HuH-7.5 (cell line): ENCODE measurements around the gene DENND1B.
A peak's percentile ranks its signal among the peaks of the same experiment; 100 is the strongest.
"Not testable (repeated sequence)": the region's sequence is repeated elsewhere in the genome, so short reads cannot be mapped to it uniquely, and the experiment has no call there.

Experiments
- DNase-seq: peaks from one replicate; pipeline ENCODE4 v3.0.0; 2011; ENCODE audit warnings: low spot score

Gene DENND1B

DNA sequence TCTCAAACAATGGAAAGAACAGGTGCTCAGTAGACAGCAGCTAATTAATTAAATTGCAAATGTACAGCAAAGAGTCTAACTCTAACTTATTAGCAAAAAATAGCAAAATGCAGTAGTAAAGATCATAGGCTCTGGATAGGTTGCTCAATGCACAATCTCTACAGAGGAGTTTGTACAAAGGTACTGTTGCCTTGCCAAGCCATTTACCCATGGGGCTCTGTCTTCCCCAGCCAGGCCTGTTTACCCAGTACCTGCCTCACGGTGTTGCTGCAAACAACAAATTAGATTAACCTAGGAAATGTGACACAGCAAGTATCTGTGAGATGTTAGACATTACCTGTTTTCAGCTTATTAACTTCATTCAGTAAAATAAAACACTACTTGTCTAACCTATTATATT is 222.0 kb downstream of the DENND1B start:
- DNase-seq, result peak; percentile 4

GRCh38 chr1:197546989-197547388 is 228.3 kb downstream of the DENND1B start:
- DNase-seq, result no peak

GRCh38 chr1:197544553-197544952 is 230.7 kb downstream of the DENND1B start:
- DNase-seq, result no peak

DNA sequence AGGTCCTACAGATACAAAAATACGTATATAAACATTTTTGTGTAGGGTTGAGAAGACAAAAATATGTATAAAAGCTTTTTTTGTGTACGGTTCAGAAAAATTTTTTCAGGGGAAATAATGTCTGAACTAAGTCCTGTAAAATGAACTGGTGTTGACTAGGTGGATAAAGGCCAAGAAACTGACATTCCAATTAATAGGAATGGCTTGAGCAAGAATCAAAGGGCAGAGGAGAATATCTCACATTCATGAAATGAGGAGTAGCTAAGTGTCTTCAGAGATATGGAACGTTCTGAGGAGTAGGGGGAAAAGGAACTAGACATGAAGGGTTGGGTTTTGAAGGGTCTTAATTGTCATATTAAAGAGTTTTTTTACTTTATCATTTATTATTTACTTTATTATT is 231.2 kb downstream of the DENND1B start:
- no peak for DNase-seq

DNA sequence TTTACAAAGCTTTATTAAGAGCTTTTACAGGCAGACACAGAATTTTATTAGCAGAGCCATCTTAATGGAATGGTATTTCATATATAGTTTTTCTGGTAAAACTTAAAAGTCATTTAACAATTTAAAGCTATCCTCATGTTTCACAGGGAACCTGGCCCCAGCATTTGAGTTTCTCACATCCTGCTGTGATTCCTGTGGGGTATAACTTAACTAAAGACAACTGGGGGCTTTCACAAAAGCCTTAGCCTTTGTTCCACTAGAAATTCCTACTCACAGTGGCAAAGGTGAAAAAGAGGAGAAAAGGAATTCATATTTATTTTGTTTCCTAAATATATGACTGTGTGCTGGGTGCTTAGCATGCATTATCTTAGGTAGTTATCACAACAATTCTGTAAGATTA is 233.9 kb downstream of the DENND1B start:
- DNase-seq, result no peak

- DNase-seq, result no peak
These were observed 248.4 kb downstream of the DENND1B start for GRCh38 chr1:197526736-197527371.

DNA sequence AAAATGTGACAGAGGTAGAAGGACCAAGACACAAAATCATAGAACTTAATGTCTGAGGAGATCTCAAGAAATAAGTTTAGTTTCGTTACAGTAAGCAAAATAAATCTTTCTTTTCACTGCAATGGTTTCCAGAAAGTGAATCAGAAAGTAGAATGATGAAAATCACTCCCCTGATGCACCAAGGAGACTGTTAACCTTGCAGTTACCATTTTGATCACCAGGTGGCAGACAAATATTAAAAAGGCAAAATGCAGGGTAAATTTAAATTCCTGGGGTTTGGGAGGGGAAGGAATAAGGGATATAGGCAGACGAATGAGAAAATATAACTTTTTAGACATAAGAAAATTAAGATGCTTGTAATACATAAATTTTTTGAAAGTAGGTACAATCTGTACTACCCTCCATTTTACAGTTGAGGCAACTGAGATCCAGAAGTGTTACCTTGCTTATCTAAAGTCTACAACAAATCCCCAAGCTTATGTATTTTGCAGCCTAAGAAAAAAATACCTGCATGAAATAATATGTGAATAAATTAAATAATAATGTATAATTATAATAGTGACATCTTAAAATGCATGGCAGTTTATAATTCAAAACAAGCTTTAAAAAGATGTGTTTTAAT is 254.1 kb downstream of the DENND1B start:
- DNase-seq, result peak; percentile 5

GRCh38 chr1:197519741-197520334 is 255.4 kb downstream of the DENND1B start:
- no peak for DNase-seq

DNA sequence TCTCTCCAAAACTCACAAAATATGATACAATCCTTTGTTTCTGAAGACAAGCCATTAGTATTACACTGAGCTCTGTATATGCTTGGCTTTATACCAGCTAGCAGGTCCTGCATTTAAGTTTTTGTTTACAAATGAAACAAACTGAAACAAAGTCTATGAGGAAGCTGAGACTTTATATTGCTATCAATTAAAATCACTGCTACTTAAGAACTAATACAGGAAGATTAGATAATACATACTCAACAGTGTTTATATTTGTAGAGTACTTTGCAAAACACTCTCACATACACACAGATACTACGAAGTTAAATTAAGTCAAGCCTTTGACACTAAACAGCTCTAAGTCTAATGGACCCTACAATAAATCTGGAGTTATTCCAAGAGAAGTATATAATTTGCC is 259.9 kb downstream of the DENND1B start:
- DNase-seq, result no peak

- DNase-seq, result no peak
These were observed 264.4 kb downstream of the DENND1B start for GRCh38 chr1:197510691-197511378.

DNA sequence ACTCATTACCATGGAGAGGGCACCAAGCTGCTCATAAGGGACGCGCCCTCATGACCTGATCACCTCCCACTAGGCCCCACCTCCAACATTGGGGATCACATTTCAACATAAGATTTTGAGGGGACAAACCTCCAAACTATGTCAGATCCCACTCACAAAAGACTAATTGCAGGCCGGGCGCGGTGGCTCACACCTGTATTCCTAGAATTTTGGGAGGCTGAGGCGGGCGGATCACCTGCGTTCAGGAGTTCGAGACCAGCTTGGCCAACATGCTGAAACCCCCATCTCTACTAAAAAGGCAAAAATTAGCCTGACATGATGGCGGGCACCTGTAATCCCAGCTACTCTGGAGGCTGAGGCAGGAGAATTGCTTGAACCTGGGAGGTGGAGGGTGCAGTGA is 278.6 kb downstream of the DENND1B start:
- DNase-seq, result no peak

DNA sequence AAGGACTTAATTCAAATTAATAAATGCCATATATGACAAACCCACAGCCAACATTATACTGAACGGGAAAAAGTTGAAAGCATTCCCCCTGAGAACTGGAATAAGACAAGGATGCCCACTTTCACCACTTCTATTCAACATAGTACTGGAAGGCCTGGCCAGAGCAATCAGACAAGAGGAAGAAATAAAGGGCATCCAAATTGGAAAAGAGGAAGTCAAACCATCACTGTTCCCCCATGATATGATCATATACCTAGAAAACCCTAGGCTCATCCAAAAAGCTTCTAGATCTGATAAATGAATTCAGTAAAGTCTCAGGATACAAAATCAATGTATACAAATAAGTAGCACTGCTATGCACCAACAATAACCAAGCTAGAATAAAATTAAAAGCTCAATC is 283.8 kb downstream of the DENND1B start:
- not testable (repeated sequence) for DNase-seq

DNA sequence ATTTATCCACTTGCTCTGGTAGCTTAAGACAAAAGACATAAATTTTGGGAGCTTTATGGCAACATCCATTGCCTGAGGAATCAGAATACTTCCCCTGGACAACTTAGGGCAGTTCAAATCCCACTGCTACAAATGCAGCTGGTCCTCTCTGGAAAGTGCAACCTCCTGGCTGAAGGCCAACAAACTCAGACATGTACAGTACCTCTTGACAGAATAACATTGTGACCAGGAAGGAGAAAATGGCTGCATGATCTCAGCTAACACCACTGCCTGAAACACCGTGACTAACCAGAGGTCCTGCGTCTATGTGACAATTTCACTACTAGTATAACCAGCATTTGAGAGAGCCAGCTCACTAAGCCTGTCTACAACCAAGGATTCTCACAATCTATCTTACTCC is 288.3 kb downstream of the DENND1B start:
- DNase-seq, result no peak

DNA sequence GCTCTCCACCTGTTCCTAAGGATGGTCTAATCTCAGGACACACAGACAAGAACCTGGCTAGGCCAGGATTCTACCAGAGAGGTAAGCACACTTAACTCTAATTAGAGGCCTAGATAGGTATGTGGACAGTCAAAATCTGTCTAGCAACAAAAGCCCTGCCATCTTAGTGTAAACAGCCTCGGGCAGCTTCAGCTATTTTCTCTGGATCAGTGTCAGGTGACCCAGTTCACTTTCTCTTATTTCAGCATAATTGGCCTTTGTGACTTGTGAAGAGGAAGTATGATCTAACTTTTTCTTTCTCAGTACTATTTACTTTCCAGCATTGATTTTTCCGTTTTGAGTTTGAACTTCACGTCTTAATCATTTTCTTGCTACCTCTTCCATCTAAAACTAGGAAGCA is 289.5 kb downstream of the DENND1B start:
- DNase-seq, result no peak

DNA sequence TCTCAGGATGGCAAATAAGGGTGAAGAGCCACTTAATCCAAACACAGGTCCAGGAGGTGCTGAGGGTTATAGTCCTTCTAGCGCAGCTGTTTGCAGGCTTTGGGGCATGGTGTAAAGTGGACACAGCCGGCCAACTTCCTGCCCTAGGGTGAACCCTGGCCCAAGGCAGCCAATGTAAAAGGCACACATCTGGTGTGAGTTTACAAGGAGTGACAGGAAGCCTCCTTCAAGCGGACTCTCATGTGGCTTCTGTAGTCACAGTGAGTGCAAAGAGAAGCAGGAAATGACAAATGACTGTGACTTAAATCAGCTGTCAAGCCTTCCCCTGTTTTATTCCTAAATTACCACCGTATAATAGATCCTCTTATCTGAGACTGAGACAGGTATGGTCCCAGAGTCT is 294.2 kb downstream of the DENND1B start:
- no peak for DNase-seq

- no peak for DNase-seq
These were observed 294.8 kb downstream of the DENND1B start for GRCh38 chr1:197480446-197480845.

- DNase-seq, result no peak
These were observed 303.1 kb downstream of the DENND1B start for GRCh38 chr1:197472141-197472540.

- no peak for DNase-seq
These were observed 303.9 kb downstream of the DENND1B start for GRCh38 chr1:197471248-197471985.

- no peak for DNase-seq
These were observed 304.9 kb downstream of the DENND1B start for GRCh38 chr1:197470330-197470729.

- DNase-seq, result no peak
These were observed 305.6 kb downstream of the DENND1B start for GRCh38 chr1:197469620-197470210.

DNA sequence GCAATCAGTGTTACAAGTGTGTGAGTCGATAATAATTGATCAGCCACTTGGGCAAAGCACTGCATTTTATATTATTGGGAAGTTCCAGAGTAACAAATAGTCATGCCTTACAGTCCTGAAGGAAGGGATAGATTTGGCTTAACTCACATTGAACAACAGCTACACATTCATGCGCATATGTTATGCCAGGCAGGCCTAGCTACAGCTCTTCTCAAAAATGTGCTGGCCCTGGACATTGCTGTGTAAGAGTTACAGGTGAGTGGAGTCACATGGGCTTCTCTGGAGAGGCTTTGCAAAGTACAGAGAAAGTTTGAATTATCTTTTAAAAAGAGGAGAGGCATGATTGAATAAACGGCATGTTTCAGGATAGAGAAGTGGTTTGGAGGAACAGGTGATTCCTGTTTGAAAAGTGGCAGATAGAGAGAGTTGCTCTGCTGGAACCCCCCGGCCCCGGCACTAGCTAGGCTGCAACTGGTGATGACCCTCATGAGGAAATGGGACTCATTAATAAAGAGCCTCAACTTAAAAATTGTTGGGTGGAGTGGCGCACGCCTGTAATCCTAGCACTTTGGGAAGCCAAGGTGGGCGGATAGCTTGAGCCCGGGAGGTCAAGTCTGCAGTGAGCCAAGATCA is 306.6 kb downstream of the DENND1B start:
- no peak for DNase-seq

DNA sequence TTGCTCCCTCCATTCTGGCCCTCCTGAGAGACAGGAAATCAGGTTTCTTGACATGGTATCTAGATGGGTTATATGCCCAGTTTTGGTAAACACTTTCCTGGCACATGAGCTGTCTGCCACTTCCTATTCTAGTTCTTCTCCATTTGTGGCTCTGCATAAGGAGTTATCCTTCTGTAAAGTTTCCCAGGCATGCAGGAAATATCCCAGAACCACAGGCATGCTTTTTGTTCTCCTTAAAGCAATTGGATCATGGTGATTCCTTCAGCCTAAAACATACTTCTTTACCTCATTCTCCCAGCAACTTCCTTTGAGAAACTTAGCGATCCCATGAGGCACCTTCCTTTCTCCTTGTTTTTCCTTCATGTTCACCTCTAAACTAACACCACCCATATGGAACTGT is 307.4 kb downstream of the DENND1B start:
- no peak for DNase-seq
